WTC11 (cell line): ENCODE data around the gene RPL27. TPM values are rescaled to one million over a fixed set of nuclear protein-coding genes. Genes with fewer than 3 reads are reported as not detected.

ENCODE experiments used
- ATAC-seq: fragments of 200-7000 bp; cut with Tn5 transposase; 2 replicates; pipeline ENCODE4 v1.10.0; 2021; ENCODE audit warnings: mild to moderate bottlenecking, moderate library complexity
- CTCF ChIA-PET: fragments of 300-600 bp; sonication (Branson Sonifier 250); formaldehyde crosslinking; loops from one replicate; lab custom pipeline; 2021; ENCODE audit warnings: antibody characterized with exemption; lab: Charles Lee
- POLR2A ChIA-PET: fragments of 350-600 bp; sonication (Branson Sonifier 250); formaldehyde crosslinking; loops from one replicate; lab custom pipeline; 2021; ENCODE audit warnings: antibody characterized with exemption; lab: Charles Lee
- DNase-seq: peaks from one replicate; pipeline ENCODE4 v3.0.0; 2021; ENCODE audit warnings: low spot score
- H3K27ac Mint-ChIP-seq: 2 replicates; pipeline ENCODE4 v1.8.0; 2021; ENCODE audit warnings: mixed read lengths
- H3K27me3 Mint-ChIP-seq: 2 replicates; pipeline ENCODE4 v1.8.0; 2021; ENCODE audit warnings: low read depth, mild to moderate bottlenecking, moderate library complexity, mixed read lengths
- H3K36me3 Mint-ChIP-seq: 2 replicates; pipeline ENCODE4 v1.8.0; 2021; ENCODE audit warnings: mixed read lengths
- H3K4me1 Mint-ChIP-seq: 2 replicates; pipeline ENCODE4 v1.8.0; 2022; ENCODE audit warnings: mixed read lengths
- H3K4me3 Mint-ChIP-seq: 2 replicates; pipeline ENCODE4 v1.8.0; 2021; ENCODE audit warnings: mild to moderate bottlenecking, moderate library complexity, mixed read lengths
- H3K9me3 Mint-ChIP-seq: 2 replicates; pipeline ENCODE4 v1.8.0; 2021; ENCODE audit warnings: mixed read lengths
- CREM ChIP-seq: sonication (generic); formaldehyde crosslinking; IDR thresholded peaks from 2 replicates; pipeline ENCODE4 v1.8.1; 2022; ENCODE audit warnings: mild to moderate bottlenecking, missing genetic modification reagents, moderate library complexity
- E2F5 ChIP-seq: sonication (generic); formaldehyde crosslinking; IDR thresholded peaks from 2 replicates; pipeline ENCODE4 v1.8.1; 2022; ENCODE audit warnings: mild to moderate bottlenecking, moderate library complexity, missing genetic modification reagents
- NFATC4 ChIP-seq: fragments of 250-450 bp; sonication (Bioruptor Pico); IDR thresholded peaks from 2 replicates; pipeline ENCODE4 v1.9.0; 2021; ENCODE audit warnings: mild to moderate bottlenecking
- NFE2L1 ChIP-seq: sonication (generic); formaldehyde crosslinking; IDR thresholded peaks from 2 replicates; pipeline ENCODE4 v1.8.1; 2023; ENCODE audit warnings: missing genetic modification reagents
- NR1H2 ChIP-seq: sonication (generic); formaldehyde crosslinking; IDR thresholded peaks from 2 replicates; pipeline ENCODE4 v1.9.0; 2021; ENCODE audit warnings: mild to moderate bottlenecking, moderate library complexity, missing genetic modification reagents
- NR2C2 ChIP-seq: sonication (generic); formaldehyde crosslinking; IDR thresholded peaks from 2 replicates; pipeline ENCODE4 v1.8.0; 2022; ENCODE audit warnings: mild to moderate bottlenecking, missing genetic modification reagents
- OVOL2 ChIP-seq: fragments of 250-450 bp; sonication (Bioruptor Pico); IDR thresholded peaks from 2 replicates; pipeline ENCODE4 v1.9.0; 2021; ENCODE audit warnings: mild to moderate bottlenecking, borderline replicate concordance
- SP1 ChIP-seq: sonication (generic); formaldehyde crosslinking; conservative IDR thresholded peaks from 2 replicates; pipeline ENCODE4 v1.8.1; 2022; ENCODE audit warnings: missing genetic modification reagents
- ZNF219 ChIP-seq: sonication (generic); formaldehyde crosslinking; IDR thresholded peaks from 2 replicates; pipeline ENCODE4 v1.8.0; 2023; ENCODE audit warnings: missing genetic modification reagents, mild to moderate bottlenecking, borderline replicate concordance
- ZNF263 ChIP-seq: sonication (generic); formaldehyde crosslinking; IDR thresholded peaks from 2 replicates; pipeline ENCODE4 v1.8.1; 2022; ENCODE audit warnings: low read depth, mild to moderate bottlenecking, moderate library complexity, missing genetic modification reagents
- total RNA-seq: library from RNA; stranded (reverse); gene quantifications from 3 replicates; pipeline ENCODE4 v1.2.3, GENCODE V29; 2021
- TF ChIP-seq, protein P1 (sequence below): sonication (generic); formaldehyde crosslinking; IDR thresholded peaks from 2 replicates; pipeline ENCODE4 v1.8.1; 2023; ENCODE audit warnings: mild to moderate bottlenecking, moderate library complexity, missing genetic modification reagents
- TF ChIP-seq, protein P2 (sequence below): fragments of 250-450 bp; sonication (Bioruptor Pico); IDR thresholded peaks from 2 replicates; pipeline ENCODE4 v1.8.0; 2021; ENCODE audit warnings: mild to moderate bottlenecking
- TF ChIP-seq, protein P3 (sequence below): sonication (generic); formaldehyde crosslinking; IDR thresholded peaks from 2 replicates; pipeline ENCODE4 v1.8.0; 2023; ENCODE audit warnings: missing genetic modification reagents, mild to moderate bottlenecking, borderline replicate concordance

RPL27 gene
- total RNA-seq, 1 experiment from 2014 or later, result 1,391 TPM

GRCh38 chr17:43014020-43014648 lies 15.9 kb downstream of the RPL27 start:
- TF ChIP-seq, protein P1, sequence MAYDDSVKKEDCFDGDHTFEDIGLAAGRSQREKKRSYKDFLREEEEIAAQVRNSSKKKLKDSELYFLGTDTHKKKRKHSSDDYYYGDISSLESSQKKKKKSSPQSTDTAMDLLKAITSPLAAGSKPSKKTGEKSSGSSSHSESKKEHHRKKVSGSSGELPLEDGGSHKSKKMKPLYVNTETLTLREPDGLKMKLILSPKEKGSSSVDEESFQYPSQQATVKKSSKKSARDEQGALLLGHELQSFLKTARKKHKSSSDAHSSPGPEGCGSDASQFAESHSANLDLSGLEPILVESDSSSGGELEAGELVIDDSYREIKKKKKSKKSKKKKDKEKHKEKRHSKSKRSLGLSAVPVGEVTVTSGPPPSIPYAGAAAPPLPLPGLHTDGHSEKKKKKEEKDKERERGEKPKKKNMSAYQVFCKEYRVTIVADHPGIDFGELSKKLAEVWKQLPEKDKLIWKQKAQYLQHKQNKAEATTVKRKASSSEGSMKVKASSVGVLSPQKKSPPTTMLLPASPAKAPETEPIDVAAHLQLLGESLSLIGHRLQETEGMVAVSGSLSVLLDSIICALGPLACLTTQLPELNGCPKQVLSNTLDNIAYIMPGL (CRISPR knock-in tag), result no peak
- TF ChIP-seq CREM (CRISPR knock-in tag) (no peak), NR1H2 (no peak), NR2C2 (no peak), ZNF219 (CRISPR knock-in tag) (no peak), NFATC4 (no peak)
- TF ChIP-seq, protein P2, sequence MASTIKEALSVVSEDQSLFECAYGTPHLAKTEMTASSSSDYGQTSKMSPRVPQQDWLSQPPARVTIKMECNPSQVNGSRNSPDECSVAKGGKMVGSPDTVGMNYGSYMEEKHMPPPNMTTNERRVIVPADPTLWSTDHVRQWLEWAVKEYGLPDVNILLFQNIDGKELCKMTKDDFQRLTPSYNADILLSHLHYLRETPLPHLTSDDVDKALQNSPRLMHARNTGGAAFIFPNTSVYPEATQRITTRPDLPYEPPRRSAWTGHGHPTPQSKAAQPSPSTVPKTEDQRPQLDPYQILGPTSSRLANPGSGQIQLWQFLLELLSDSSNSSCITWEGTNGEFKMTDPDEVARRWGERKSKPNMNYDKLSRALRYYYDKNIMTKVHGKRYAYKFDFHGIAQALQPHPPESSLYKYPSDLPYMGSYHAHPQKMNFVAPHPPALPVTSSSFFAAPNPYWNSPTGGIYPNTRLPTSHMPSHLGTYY (CRISPR knock-in tag), result no peak
- Mint-ChIP-seq H3K27ac (peak overlapping the region; percentile 62; the same call in 1 of the 2 replicates), H3K27me3 (no peaks in the 10 kb centered on the region), H3K9me3 (no peaks in the 10 kb centered on the region), H3K4me1 (peaks cover 30% of the 10 kb centered on the region), H3K4me3 (no peak overlapping the region), H3K36me3 (peaks cover 25% of the 10 kb centered on the region)
- ChIA-PET CTCF (interaction anchor here (0.9 to 4.3 kb wide), 4 partner anchors 10 to 194 kb away, joined by 3 to 19 read pairs (median 4); partner anchors contain the start of genes BECN1 and RPL27), POLR2A (interaction anchor here (1.0 kb wide), 1 partner anchor 12 kb away, joined by 3 read pairs; no protein-coding TSS in a partner anchor)
- no peak for DNase-seq
- ATAC-seq, result no peak

GRCh38 chr17:43014649-43015542 lies 16.7 kb downstream of the RPL27 start:
- peaks cover 36% of the 10 kb centered on the region for H3K4me1 Mint-ChIP-seq
- peak overlapping the region; percentile 62 for H3K27ac Mint-ChIP-seq
- no peaks in the 10 kb centered on the region for H3K9me3 Mint-ChIP-seq
- ATAC-seq, result no peak
- no peaks in the 10 kb centered on the region for H3K27me3 Mint-ChIP-seq
- no peak for TF ChIP-seq OVOL2 (CRISPR knock-in tag)
- no peak for TF ChIP-seq ZNF263 (CRISPR knock-in tag)
- no peak for TF ChIP-seq E2F5
- TF ChIP-seq, all 79 proteins: peak for 0
- H3K4me3 Mint-ChIP-seq, result no peak overlapping the region
- ChIA-PET POLR2A (interaction anchor here (1.0 kb wide), 1 partner anchor 11 kb away, joined by 3 read pairs; no protein-coding TSS in a partner anchor), CTCF (interaction anchor here (0.9 to 4.3 kb wide), 2 partner anchors 17 kb away, joined by 3 to 19 read pairs; partner anchors contain the start of gene RPL27)
- H3K36me3 Mint-ChIP-seq, result peaks cover 25% of the 10 kb centered on the region
- DNase-seq, result no peak

GRCh38 chr17:43015579-43015978 lies 17.4 kb downstream of the RPL27 start:
- Mint-ChIP-seq H3K27ac (peak overlapping the region; percentile 62; the same call in 1 of the 2 replicates), H3K27me3 (no peaks in the 10 kb centered on the region), H3K4me1 (peaks cover 43% of the 10 kb centered on the region), H3K36me3 (peaks cover 25% of the 10 kb centered on the region), H3K4me3 (no peak overlapping the region), H3K9me3 (no peaks in the 10 kb centered on the region)
- TF ChIP-seq NFE2L1 (no peak), SP1 (CRISPR knock-in tag) (no peak)
- TF ChIP-seq, protein P3, sequence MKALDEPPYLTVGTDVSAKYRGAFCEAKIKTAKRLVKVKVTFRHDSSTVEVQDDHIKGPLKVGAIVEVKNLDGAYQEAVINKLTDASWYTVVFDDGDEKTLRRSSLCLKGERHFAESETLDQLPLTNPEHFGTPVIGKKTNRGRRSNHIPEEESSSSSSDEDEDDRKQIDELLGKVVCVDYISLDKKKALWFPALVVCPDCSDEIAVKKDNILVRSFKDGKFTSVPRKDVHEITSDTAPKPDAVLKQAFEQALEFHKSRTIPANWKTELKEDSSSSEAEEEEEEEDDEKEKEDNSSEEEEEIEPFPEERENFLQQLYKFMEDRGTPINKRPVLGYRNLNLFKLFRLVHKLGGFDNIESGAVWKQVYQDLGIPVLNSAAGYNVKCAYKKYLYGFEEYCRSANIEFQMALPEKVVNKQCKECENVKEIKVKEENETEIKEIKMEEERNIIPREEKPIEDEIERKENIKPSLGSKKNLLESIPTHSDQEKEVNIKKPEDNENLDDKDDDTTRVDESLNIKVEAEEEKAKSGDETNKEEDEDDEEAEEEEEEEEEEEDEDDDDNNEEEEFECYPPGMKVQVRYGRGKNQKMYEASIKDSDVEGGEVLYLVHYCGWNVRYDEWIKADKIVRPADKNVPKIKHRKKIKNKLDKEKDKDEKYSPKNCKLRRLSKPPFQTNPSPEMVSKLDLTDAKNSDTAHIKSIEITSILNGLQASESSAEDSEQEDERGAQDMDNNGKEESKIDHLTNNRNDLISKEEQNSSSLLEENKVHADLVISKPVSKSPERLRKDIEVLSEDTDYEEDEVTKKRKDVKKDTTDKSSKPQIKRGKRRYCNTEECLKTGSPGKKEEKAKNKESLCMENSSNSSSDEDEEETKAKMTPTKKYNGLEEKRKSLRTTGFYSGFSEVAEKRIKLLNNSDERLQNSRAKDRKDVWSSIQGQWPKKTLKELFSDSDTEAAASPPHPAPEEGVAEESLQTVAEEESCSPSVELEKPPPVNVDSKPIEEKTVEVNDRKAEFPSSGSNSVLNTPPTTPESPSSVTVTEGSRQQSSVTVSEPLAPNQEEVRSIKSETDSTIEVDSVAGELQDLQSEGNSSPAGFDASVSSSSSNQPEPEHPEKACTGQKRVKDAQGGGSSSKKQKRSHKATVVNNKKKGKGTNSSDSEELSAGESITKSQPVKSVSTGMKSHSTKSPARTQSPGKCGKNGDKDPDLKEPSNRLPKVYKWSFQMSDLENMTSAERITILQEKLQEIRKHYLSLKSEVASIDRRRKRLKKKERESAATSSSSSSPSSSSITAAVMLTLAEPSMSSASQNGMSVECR, result no peak
- DNase-seq, result no peak
- CTCF ChIA-PET, result interaction anchor here (0.9 kb wide), 1 partner anchor 18 kb away, joined by 3 read pairs; the partner anchor contains the start of gene RPL27
- ATAC-seq, result no peak
- POLR2A ChIA-PET, result no interaction called here
